GM12878 (cell line): ENCODE measurements around the gene BBS12. TPM values are rescaled to one million over a fixed set of nuclear protein-coding genes. Genes with fewer than 3 reads are reported as not detected.

ENCODE experiments used
- ATAC-seq: fragments of 200-7000 bp; cut with Tn5 transposase; 3 replicates; pipeline ENCODE4 v1.9.1; 2020; ENCODE audit warnings: mild to moderate bottlenecking, moderate library complexity
- BruUV-seq: library from RNA; stranded (reverse); fragments of 400-500 nt; replicated peaks from 2 replicates; lab custom pipeline; 2021; lab: Mats Ljungman, UMichigan
- CTCF ChIA-PET: fragments of 300-600 bp; sonication (Branson Sonifier 250); formaldehyde crosslinking; extraction: SDS; loops from one replicate; lab custom pipeline; 2021; ENCODE audit warnings: inconsistent platforms; lab: Yijun Ruan, JAX
- POLR2A ChIA-PET: fragments of 350-600 bp; formaldehyde crosslinking; extraction: SDS; loops from one replicate; lab custom pipeline; 2021; ENCODE audit warnings: inconsistent platforms; lab: Charles Lee
- RAD21 ChIA-PET: fragments of 300-600 bp; sonication (Branson Sonifier 250); formaldehyde crosslinking; loops from one replicate; lab custom pipeline; 2023; ENCODE audit warnings: antibody characterized with exemption; ENCODE audit not compliant: unreplicated experiment; lab: Charles Lee
- SMC1A ChIA-PET: fragments of 300-600 bp; sonication (Branson Sonifier 250); formaldehyde crosslinking; loops from one replicate; lab custom pipeline; 2023; ENCODE audit not compliant: unreplicated experiment, uncharacterized antibody; lab: Charles Lee
- DNase-seq: peaks from one replicate; pipeline ENCODE4 v3.0.0-alpha.2; 2011; ENCODE audit warnings: low read depth, low spot score
- FAIRE-seq: peaks from 3 replicates; lab custom pipeline; 2011; peaks lifted over from hg19 to GRCh38; lab: Jason Lieb, UNC
- H2AFZ ChIP-seq: 2 replicates; pipeline ENCODE4 v1.6.0; 2011; ENCODE audit warnings: low read depth, low read length, control low read depth; ENCODE audit not compliant: control insufficient read depth
- H3K27ac ChIP-seq: 2 replicates; pipeline ENCODE4 v1.5.1; 2011; ENCODE audit warnings: control low read depth; ENCODE audit not compliant: control insufficient read depth, insufficient read depth
- H3K27me3 ChIP-seq, 2 experiments: replicated peaks in 1 of 2; 2 replicates each; pipeline versions ENCODE4 v1.6.0 to v1.6.1; 2011; ENCODE audit warnings: low read length in 1 of 2; ENCODE audit not compliant: control insufficient read depth in 2 of 2, insufficient read depth in 2 of 2
- H3K36me3 ChIP-seq, 2 experiments: 2 replicates each; pipeline ENCODE4 v1.5.1; 2011; ENCODE audit warnings: low read length in 1 of 2; ENCODE audit not compliant: control insufficient read depth in 2 of 2, insufficient read depth in 2 of 2
- H3K4me1 ChIP-seq: 2 replicates; pipeline ENCODE4 v1.6.1; 2011; ENCODE audit warnings: mild to moderate bottlenecking, low read length, moderate library complexity, mixed read lengths; ENCODE audit not compliant: control insufficient read depth, insufficient read depth
- H3K4me2 ChIP-seq: 2 replicates; pipeline ENCODE4 v1.6.0; 2011; ENCODE audit warnings: control low read depth; ENCODE audit not compliant: control insufficient read depth, insufficient read depth
- H3K4me3 ChIP-seq: fragments of 200-600 bp; sonication (generic); 2 replicates; pipeline ENCODE4 v1.5.1; 2016
- H3K79me2 ChIP-seq: 2 replicates; pipeline ENCODE4 v1.6.0; 2011; ENCODE audit warnings: low read length; ENCODE audit not compliant: control insufficient read depth, insufficient read depth
- H3K9ac ChIP-seq: 2 replicates; pipeline ENCODE4 v1.8.0; 2011; ENCODE audit warnings: low read length, control low read depth, mixed read lengths; ENCODE audit not compliant: control insufficient read depth, insufficient read depth
- H3K9me3 ChIP-seq: replicated peaks from 3 replicates; pipeline ENCODE4 v1.5.1; 2011; ENCODE audit warnings: mild to moderate bottlenecking, low read length; ENCODE audit not compliant: control insufficient read depth, insufficient read depth
- H4K20me1 ChIP-seq: 2 replicates; pipeline ENCODE4 v1.6.0; 2011; ENCODE audit not compliant: control insufficient read depth, insufficient read depth
- ATF7 ChIP-seq: fragments of 450-650 bp; IDR thresholded peaks from 2 replicates; pipeline ENCODE4 v1.6.1; 2016; ENCODE audit warnings: low read depth, mild to moderate bottlenecking
- CBX5 ChIP-seq: sonication (generic); IDR thresholded peaks from 2 replicates; pipeline ENCODE4 v1.6.1; 2016; ENCODE audit warnings: low read depth, moderate library complexity, mild to moderate bottlenecking, inconsistent platforms
- EP300 ChIP-seq, 2 experiments: fragments of 150-350 bp in 1 of 2; IDR thresholded peaks; 2 replicates each; pipeline ENCODE4 v1.6.1; 2011 to 2012; ENCODE audit warnings: low read depth in 2 of 2, low read length in 2 of 2, borderline replicate concordance in 1 of 2, improper control_type of control experiment in 1 of 2, inconsistent platforms in 1 of 2; ENCODE audit not compliant: control insufficient read depth in 1 of 2
- ETV6 ChIP-seq, 2 experiments: fragments of 450-650 bp in 1 of 2; IDR thresholded peaks in 1 of 2; conservative IDR thresholded peaks in 1 of 2; 2 replicates each; pipeline ENCODE4 v1.6.1; 2014; ENCODE audit warnings: antibody characterized with exemption in 1 of 2, borderline replicate concordance in 1 of 2, low read depth in 1 of 2, mild to moderate bottlenecking in 1 of 2, moderate library complexity in 1 of 2
- EZH2 ChIP-seq: IDR thresholded peaks from 2 replicates; pipeline ENCODE4 v1.6.1; 2012; ENCODE audit warnings: low read depth, mild to moderate bottlenecking, control low read depth, inconsistent platforms, low read length, borderline replicate concordance; ENCODE audit not compliant: control insufficient read depth
- FOXK2 ChIP-seq: fragments of 450-650 bp; IDR thresholded peaks from 2 replicates; pipeline ENCODE4 v1.6.1; 2017; ENCODE audit warnings: mild to moderate bottlenecking, moderate library complexity
- IKZF2 ChIP-seq, 2 experiments: fragments of 450-650 bp; IDR thresholded peaks; 2 replicates each; pipeline ENCODE4 v1.6.1; 2017; ENCODE audit warnings: mild to moderate bottlenecking in 2 of 2, moderate library complexity in 2 of 2
- IRF3 ChIP-seq: fragments of 450-650 bp; IDR thresholded peaks from 2 replicates; pipeline ENCODE4 v1.6.1; 2014; ENCODE audit warnings: mild to moderate bottlenecking
- KDM1A ChIP-seq: fragments of 200-600 bp; sonication (generic); IDR thresholded peaks from 2 replicates; pipeline ENCODE4 v1.6.1; 2016; ENCODE audit warnings: borderline replicate concordance
- MTA3 ChIP-seq: IDR thresholded peaks from 2 replicates; pipeline ENCODE4 v1.6.1; 2012; ENCODE audit warnings: low read length, inconsistent platforms, borderline replicate concordance
- RAD51 ChIP-seq: fragments of 450-650 bp; IDR thresholded peaks from 2 replicates; pipeline ENCODE4 v1.6.1; 2016; ENCODE audit warnings: moderate library complexity, mild to moderate bottlenecking, inconsistent platforms
- SIN3A ChIP-seq: IDR thresholded peaks from 2 replicates; pipeline ENCODE4 v1.6.1; 2012; ENCODE audit warnings: low read depth, low read length, improper control_type of control experiment
- SPI1 ChIP-seq: IDR thresholded peaks from 2 replicates; pipeline ENCODE4 v1.6.1; 2011; ENCODE audit warnings: low read depth, mild to moderate bottlenecking, low read length, moderate library complexity, borderline replicate concordance; ENCODE audit not compliant: insufficient read depth
- SUZ12 ChIP-seq: fragments of 200-600 bp; sonication (generic); IDR thresholded peaks from one replicate; pipeline ENCODE4 v1.6.1; 2018; ENCODE audit warnings: antibody characterized with exemption, mild to moderate bottlenecking; ENCODE audit not compliant: unreplicated experiment
- ZNF274 ChIP-seq: IDR thresholded peaks from one replicate; pipeline ENCODE4 v1.8.0; 2011; ENCODE audit not compliant: insufficient read length, insufficient read depth
- ZNF384 ChIP-seq: IDR thresholded peaks from 2 replicates; pipeline ENCODE4 v1.6.1; 2012; ENCODE audit warnings: low read depth, mild to moderate bottlenecking, low read length, improper control_type of control experiment, borderline replicate concordance
- WGBS: methylation state at CpG from one replicate; pipeline ENCODE4 v1.1.6; 2016; ENCODE audit warnings: low lambda C conversion rate; ENCODE audit not compliant: insufficient replicate concordance, insufficient coverage; ENCODE audit errors: missing lambda C conversion rate; 5-methylcytosine and 5-hydroxymethylcytosine counted together
- in situ Hi-C: fragments of 300-500 bp; cut with MboI; formaldehyde crosslinking; loops from 9 replicates; pipeline ENCODE4 v1.14.3; 2018; ENCODE audit warnings: mixed read lengths
- intact Hi-C: fragments of 100-400 bp; cut with micrococcal nuclease; formaldehyde crosslinking; loops from one replicate; pipeline ENCODE4 v1.14.2; 2022; ENCODE audit not compliant: unreplicated experiment
- polyA plus RNA-seq, 11 experiments: library from polyadenylated mRNA; depleted of rRNA in 4 of 11; unstranded in 6 of 11; stranded (reverse) in 5 of 11; fragments of >200 nt; fragmentation: Nextera tagmentation in 4 of 11; fragmentation: Illumina TruSeq in 1 of 11; extraction: Ambion mirVana in 4 of 11; extraction: Trizol in 1 of 11; gene quantifications; 1 replicate in 1 of 11; 2 replicates in 10 of 11; pipeline versions ENCODE4 v1.2.1 to v1.2.3, GENCODE V29; 2011 to 2016; ENCODE audit warnings: inconsistent platforms in 2 of 11, missing spikeins in 2 of 11, low read depth in 1 of 11
- total RNA-seq, 4 experiments: library from RNA; depleted of rRNA in 3 of 4; stranded (reverse); fragments of >200 nt in 3 of 4; fragmentation: Illumina TruSeq in 1 of 4; extraction: Trizol in 1 of 4; gene quantifications; 2 replicates each; pipeline versions ENCODE4 v1.2.1 to v1.2.3, GENCODE V29; 2013 to 2021
- TF ChIP-seq, protein P1 (sequence below): fragments of 450-650 bp; IDR thresholded peaks from 2 replicates; pipeline ENCODE4 v1.6.1; 2017; ENCODE audit warnings: mild to moderate bottlenecking
- TF ChIP-seq, protein P2 (sequence below): fragments of 450-650 bp; conservative IDR thresholded peaks from 2 replicates; pipeline ENCODE4 v1.6.1; 2017; ENCODE audit warnings: mild to moderate bottlenecking, moderate library complexity

Gene BBS12
- total and polyA plus RNA-seq, 10 of the 15 experiments (the other 5 are each of a cell fraction or from before 2014, with no cell fraction given) = 0.15 to 0.63 (median 0.42) TPM

DNA sequence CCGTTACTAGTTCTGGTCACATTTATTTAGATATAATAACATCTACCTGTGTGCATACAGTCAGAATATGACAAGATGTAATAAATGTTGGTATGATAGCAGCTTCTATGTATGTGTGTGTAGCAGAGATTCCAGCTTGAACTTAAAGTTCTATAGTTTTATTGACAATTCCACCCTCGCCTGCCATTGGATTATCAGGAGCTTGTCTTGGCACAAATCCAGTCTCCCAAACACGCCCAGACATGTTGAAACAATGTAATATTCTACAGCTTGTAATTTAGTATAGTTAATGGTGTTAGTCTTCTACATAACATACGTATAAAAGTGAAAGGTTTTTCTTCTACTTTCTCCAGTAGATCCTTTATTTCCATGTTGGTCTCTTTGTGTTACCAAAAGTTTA is 44.4 kb downstream of the BBS12 start (continued):
- TF ChIP-seq, protein P1, sequence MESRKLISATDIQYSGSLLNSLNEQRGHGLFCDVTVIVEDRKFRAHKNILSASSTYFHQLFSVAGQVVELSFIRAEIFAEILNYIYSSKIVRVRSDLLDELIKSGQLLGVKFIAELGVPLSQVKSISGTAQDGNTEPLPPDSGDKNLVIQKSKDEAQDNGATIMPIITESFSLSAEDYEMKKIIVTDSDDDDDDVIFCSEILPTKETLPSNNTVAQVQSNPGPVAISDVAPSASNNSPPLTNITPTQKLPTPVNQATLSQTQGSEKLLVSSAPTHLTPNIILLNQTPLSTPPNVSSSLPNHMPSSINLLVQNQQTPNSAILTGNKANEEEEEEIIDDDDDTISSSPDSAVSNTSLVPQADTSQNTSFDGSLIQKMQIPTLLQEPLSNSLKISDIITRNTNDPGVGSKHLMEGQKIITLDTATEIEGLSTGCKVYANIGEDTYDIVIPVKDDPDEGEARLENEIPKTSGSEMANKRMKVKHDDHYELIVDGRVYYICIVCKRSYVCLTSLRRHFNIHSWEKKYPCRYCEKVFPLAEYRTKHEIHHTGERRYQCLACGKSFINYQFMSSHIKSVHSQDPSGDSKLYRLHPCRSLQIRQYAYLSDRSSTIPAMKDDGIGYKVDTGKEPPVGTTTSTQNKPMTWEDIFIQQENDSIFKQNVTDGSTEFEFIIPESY = no peak
- TF ChIP-seq ETV6 (conservative IDR thresholded peaks at IDR 0.05 in 1 of 2, IDR thresholded peaks at IDR 0.05 in 1 of 2; ENCODE audit: borderline replicate concordance in 1 of 2, low read depth in 1 of 2) (no peak), SUZ12 (no peak), SPI1 (no peak), CBX5 (no peak)

DNA sequence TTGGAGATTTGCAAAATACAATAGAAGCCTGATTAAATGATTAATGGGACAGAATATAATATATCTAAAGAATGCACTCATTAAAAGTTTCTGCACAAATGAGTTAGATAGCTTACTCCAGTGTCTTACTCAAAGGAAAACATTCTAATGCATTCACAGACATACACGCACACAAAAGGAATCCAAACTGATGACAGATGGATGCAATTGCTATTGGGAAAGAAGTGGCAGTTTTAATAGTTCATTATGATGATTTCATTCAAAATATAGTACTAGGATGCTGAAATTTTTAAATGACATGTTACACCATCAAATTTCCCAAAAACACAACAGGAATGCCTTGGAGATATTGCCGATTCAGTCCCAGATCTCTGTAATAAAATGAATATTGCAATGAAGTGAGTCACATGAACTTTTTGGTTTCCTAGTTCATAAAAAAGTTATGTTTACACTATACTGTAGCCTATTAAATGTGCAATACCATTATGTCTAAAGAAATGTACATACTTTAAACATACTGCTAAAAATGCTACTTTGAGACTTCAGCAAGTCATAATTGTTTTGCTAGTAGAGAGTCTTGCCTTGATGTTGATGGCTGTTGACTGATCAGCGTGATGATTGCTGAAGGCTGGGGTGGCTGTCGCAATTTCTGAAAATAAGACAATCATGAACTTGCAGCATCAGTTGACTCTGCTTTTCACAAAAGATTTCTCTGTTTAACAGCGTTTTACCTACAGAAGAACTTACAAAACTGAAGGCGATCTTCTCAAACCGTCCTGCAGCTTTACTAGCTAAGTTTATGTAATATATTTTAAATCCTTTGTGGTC is 45.6 kb downstream of the BBS12 start:
- no peaks in the 10 kb centered on the region for H3K36me3 ChIP-seq
- CTCF ChIA-PET = no interaction called here
- H3K27ac ChIP-seq = no peak overlapping the region
- intact Hi-C loops (no loop called here), in situ Hi-C loops (no loop called here)
- H3K9me3 ChIP-seq = no peaks in the 10 kb centered on the region
- no peak for FAIRE-seq
- no peaks in the 10 kb centered on the region for H3K79me2 ChIP-seq
- BruUV-seq = no TSS peak
- H3K4me3 ChIP-seq = no peak overlapping the region
- peaks cover 0 to 3% of the 10 kb centered on the region in 2 experiments; a peak in 3 of 4 replicates for H3K27me3 ChIP-seq
- no peak overlapping the region for H3K9ac ChIP-seq
- no peak for DNase-seq
- RAD21 ChIA-PET = no interaction called here
- no peaks in the 10 kb centered on the region for H3K4me1 ChIP-seq
- H3K4me2 ChIP-seq = no peak overlapping the region
- no peaks in the 10 kb centered on the region for H4K20me1 ChIP-seq
- WGBS = 87% methylated on average over 7 of the region's 7 CpGs
- POLR2A ChIA-PET = no interaction called here
- ATAC-seq = no peak
- SMC1A ChIA-PET = no interaction called here
- H2AFZ ChIP-seq = no peak overlapping the region
- TF ChIP-seq FOXK2 (no peak), EP300 (IDR thresholded peaks at IDR 0.05; ENCODE audit: borderline replicate concordance in 1 of 2, control insufficient read depth in 1 of 2, low read depth in 2 of 2, low read length in 2 of 2) (no peak), ZNF274 (no peak), ATF7 (no peak), EZH2 (no peak), IRF3 (no peak), RAD51 (no peak), SIN3A (no peak), KDM1A (no peak), MTA3 (no peak), IKZF2 (IDR thresholded peaks at IDR 0.05) (no peak), ZNF384 (no peak)
- TF ChIP-seq, protein P2, sequence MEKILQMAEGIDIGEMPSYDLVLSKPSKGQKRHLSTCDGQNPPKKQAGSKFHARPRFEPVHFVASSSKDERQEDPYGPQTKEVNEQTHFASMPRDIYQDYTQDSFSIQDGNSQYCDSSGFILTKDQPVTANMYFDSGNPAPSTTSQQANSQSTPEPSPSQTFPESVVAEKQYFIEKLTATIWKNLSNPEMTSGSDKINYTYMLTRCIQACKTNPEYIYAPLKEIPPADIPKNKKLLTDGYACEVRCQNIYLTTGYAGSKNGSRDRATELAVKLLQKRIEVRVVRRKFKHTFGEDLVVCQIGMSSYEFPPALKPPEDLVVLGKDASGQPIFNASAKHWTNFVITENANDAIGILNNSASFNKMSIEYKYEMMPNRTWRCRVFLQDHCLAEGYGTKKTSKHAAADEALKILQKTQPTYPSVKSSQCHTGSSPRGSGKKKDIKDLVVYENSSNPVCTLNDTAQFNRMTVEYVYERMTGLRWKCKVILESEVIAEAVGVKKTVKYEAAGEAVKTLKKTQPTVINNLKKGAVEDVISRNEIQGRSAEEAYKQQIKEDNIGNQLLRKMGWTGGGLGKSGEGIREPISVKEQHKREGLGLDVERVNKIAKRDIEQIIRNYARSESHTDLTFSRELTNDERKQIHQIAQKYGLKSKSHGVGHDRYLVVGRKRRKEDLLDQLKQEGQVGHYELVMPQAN = no peak
